T-helper 2 cell treated with Interferon-gamma antibody and Interleukin-4, amounts not matched to agents 100 ng/mL and 5 ng/mL, for 36 hours (primary cell): Measurements from ENCODE around the gene PTGES3. TPM values are rescaled to one million over a fixed set of nuclear protein-coding genes. Genes with fewer than 3 reads are reported as not detected.

Source experiments
- intact Hi-C: fragments of 100-400 bp; cut with micrococcal nuclease; formaldehyde crosslinking; loops from one replicate; pipeline ENCODE4 v1.15.1; 2023
- total RNA-seq: library from RNA; stranded (reverse); gene quantifications from 2 replicates; pipeline ENCODE4 v1.2.3, GENCODE V29; 2022

The PTGES3 gene
- total RNA-seq, result 251 and 260 TPM in 2 replicates

- intact Hi-C loops, result loop anchor here (1.0 to 5.0 kb wide), 10 partner anchors 37 to 1064 kb away; partner anchors contain the start of genes BLOC1S1, CDK4, DDIT3 and MBD6
Measured at GRCh38 chr12:56688129-56688845, at the start of gene PTGES3. PTGES3 (minus strand) TSS chr12:56688284; CDS start chr12:56687999, 285 bp downstream.

- intact Hi-C loops, result loop anchor here (5.0 kb wide), 1 partner anchor 359 kb away; the partner anchor contains the start of gene NAB2
Measured at GRCh38 chr12:56728139-56728861, 40.2 kb upstream of the PTGES3 start.

GRCh38 chr12:56726196-56726675 lies 38.2 kb upstream of the PTGES3 start:
- intact Hi-C loops, result loop anchor here (5.0 kb wide), 1 partner anchor 361 kb away; the partner anchor contains the start of gene NAB2

GRCh38 chr12:56725723-56726102 lies 37.6 kb upstream of the PTGES3 start:
- intact Hi-C loops, result loop anchor here (1.0 to 5.0 kb wide), 5 partner anchors 27 to 362 kb away; partner anchors contain the start of genes NAB2, PRIM1 and PTGES3

GRCh38 chr12:56724972-56725722 lies 37.1 kb upstream of the PTGES3 start, which contains the start of gene NACA:
NACA (minus strand) TSS chr12:56725299; CDS start chr12:56724521, 778 bp downstream.
- intact Hi-C loops, result loop anchor here (1.0 to 5.0 kb wide), 5 partner anchors 27 to 362 kb away; partner anchors contain the start of genes NAB2, PRIM1 and PTGES3

- intact Hi-C loops, result loop anchor here (2.0 kb wide), 1 partner anchor 88 kb away; no protein-coding TSS in a partner anchor
Measured at GRCh38 chr12:56724701-56724971, 36.6 kb upstream of the PTGES3 start.

GRCh38 chr12:56723889-56724700 lies 36.0 kb upstream of the PTGES3 start:
- intact Hi-C loops, result loop anchor here (2.0 kb wide), 1 partner anchor 87 kb away; no protein-coding TSS in a partner anchor

GRCh38 chr12:56723352-56723751 lies 35.3 kb upstream of the PTGES3 start:
- intact Hi-C loops, result no loop called here

- intact Hi-C loops, result no loop called here
Measured at GRCh38 chr12:56722832-56723231, 34.7 kb upstream of the PTGES3 start.

- intact Hi-C loops, result no loop called here
Measured at GRCh38 chr12:56721721-56722120, 33.6 kb upstream of the PTGES3 start.

- intact Hi-C loops, result no loop called here
Measured at GRCh38 chr12:56721216-56721615, 33.1 kb upstream of the PTGES3 start.

- intact Hi-C loops, result no loop called here
Measured at GRCh38 chr12:56720731-56721151, 32.7 kb upstream of the PTGES3 start.

GRCh38 chr12:56719056-56719455 lies 31.0 kb upstream of the PTGES3 start:
- intact Hi-C loops, result no loop called here

- intact Hi-C loops, result no loop called here
Measured at GRCh38 chr12:56718636-56719035, 30.6 kb upstream of the PTGES3 start.

GRCh38 chr12:56718149-56718548 lies 30.1 kb upstream of the PTGES3 start:
- intact Hi-C loops, result no loop called here

- intact Hi-C loops, result no loop called here
Measured at GRCh38 chr12:56716933-56717880, 29.1 kb upstream of the PTGES3 start.

GRCh38 chr12:56716458-56716857 lies 28.4 kb upstream of the PTGES3 start:
- intact Hi-C loops, result no loop called here

- intact Hi-C loops, result no loop called here
Measured at GRCh38 chr12:56715798-56716197, 27.7 kb upstream of the PTGES3 start.

- intact Hi-C loops, result no loop called here
Measured at GRCh38 chr12:56714431-56714929, 26.4 kb upstream of the PTGES3 start.
